ENCODE results near the gene TECTB.

The TECTB gene

GRCh38 chr10:112352044-112352443 lies 68.8 kb downstream of the TECTB start:
- Histone ChIP-seq H2AFZ (ENCODE audit: low read depth, low read length, severe bottlenecking) (no peak overlapping the region), H3K9me2 (replicated peaks; ENCODE audit: insufficient read depth, low read length) (no peaks in the 10 kb centered on the region), H3K36me3 (ENCODE audit: low read length) (no peaks in the 10 kb centered on the region), H3K4me2 (ENCODE audit: low read depth, low read length, poor library complexity, severe bottlenecking) (no peak overlapping the region), H3K27me3 (ENCODE audit: low read length) (no peaks in the 10 kb centered on the region), H3F3A (ENCODE audit: insufficient read depth) (no peaks in the 10 kb centered on the region), H3K27ac (ENCODE audit: low read depth, low read length) (no peak overlapping the region), H3K4me3 (ENCODE audit: insufficient read depth, low read length, poor library complexity, severe bottlenecking) (no peak overlapping the region), H4K20me1 (ENCODE audit: low read depth, low read length) (no peaks in the 10 kb centered on the region), H3K9me3 (ENCODE audit: insufficient read depth, low read length) (no peaks in the 10 kb centered on the region), H3K79me2 (ENCODE audit: insufficient read depth, low read length) (no peaks in the 10 kb centered on the region), H3K9ac (ENCODE audit: low read length) (no peak overlapping the region)
- no peak for TF ChIP-seq EZH2phosphoT487 (conservative IDR thresholded peaks at IDR 0.05; ENCODE audit: low read length)
- TF ChIP-seq CTCF (IDR thresholded peaks at IDR 0.05; ENCODE audit: insufficient read depth, low read length, poor library complexity, severe bottlenecking) = no peak

- H3K4me2 ChIP-seq (ENCODE audit: low read depth, low read length, poor library complexity, severe bottlenecking) = no peak overlapping the region
- H3K27ac ChIP-seq (ENCODE audit: low read depth, low read length) = no peak overlapping the region
- H3K79me2 ChIP-seq (ENCODE audit: insufficient read depth, low read length) = no peaks in the 10 kb centered on the region
- no peaks in the 10 kb centered on the region for H3K27me3 ChIP-seq (ENCODE audit: low read length)
- H3K9me2 ChIP-seq (replicated peaks; ENCODE audit: insufficient read depth, low read length) = no peaks in the 10 kb centered on the region
- no peaks in the 10 kb centered on the region for H3F3A ChIP-seq (ENCODE audit: insufficient read depth)
- TF ChIP-seq EZH2phosphoT487 (conservative IDR thresholded peaks at IDR 0.05; ENCODE audit: low read length) (no peak), CTCF (IDR thresholded peaks at IDR 0.05; ENCODE audit: insufficient read depth, low read length, poor library complexity, severe bottlenecking) (no peak)
- no peak overlapping the region for H3K4me3 ChIP-seq (ENCODE audit: insufficient read depth, low read length, poor library complexity, severe bottlenecking)
- no peaks in the 10 kb centered on the region for H4K20me1 ChIP-seq (ENCODE audit: low read depth, low read length)
- H3K9me3 ChIP-seq (ENCODE audit: insufficient read depth, low read length) = no peaks in the 10 kb centered on the region
- no peak overlapping the region for H3K9ac ChIP-seq (ENCODE audit: low read length)
- no peak overlapping the region for H2AFZ ChIP-seq (ENCODE audit: low read depth, low read length, severe bottlenecking)
- H3K36me3 ChIP-seq (ENCODE audit: low read length) = no peaks in the 10 kb centered on the region
These were observed 69.8 kb downstream of the TECTB start for GRCh38 chr10:112353046-112353445.

Measured in SU-DHL-6 (cell line).